HEK293 (cell line): ENCODE data around the gene NOX5.

Source experiments
- CTCF ChIP-seq: fragments of 450-650 bp; formaldehyde crosslinking; IDR thresholded peaks from 2 replicates; pipeline ENCODE4 v1.5.1; 2016; ENCODE audit warnings: missing biosample characterization, missing genetic modification characterization
- KLF7 ChIP-seq: fragments of 450-650 bp; formaldehyde crosslinking; IDR thresholded peaks from 2 replicates; pipeline ENCODE4 v1.5.1; 2016; ENCODE audit warnings: missing biosample characterization, missing genetic modification characterization, borderline replicate concordance
- KLF8 ChIP-seq: fragments of 450-650 bp; formaldehyde crosslinking; IDR thresholded peaks from 2 replicates; pipeline ENCODE4 v1.5.1; 2016; ENCODE audit warnings: missing biosample characterization, missing genetic modification characterization
- MEIS1 ChIP-seq: sonication (generic); formaldehyde crosslinking; IDR thresholded peaks from 2 replicates; pipeline ENCODE4 v1.8.1; 2022; ENCODE audit warnings: missing genetic modification reagents, mild to moderate bottlenecking, borderline replicate concordance
- PRDM1 ChIP-seq: fragments of 450-650 bp; formaldehyde crosslinking; IDR thresholded peaks from 2 replicates; pipeline ENCODE4; 2016; ENCODE audit warnings: missing biosample characterization, missing genetic modification characterization
- PRDM10 ChIP-seq: fragments of 450-650 bp; formaldehyde crosslinking; IDR thresholded peaks from 2 replicates; pipeline ENCODE4 v1.5.1; 2016; ENCODE audit warnings: missing biosample characterization, missing genetic modification characterization
- SALL2 ChIP-seq: fragments of 450-650 bp; formaldehyde crosslinking; IDR thresholded peaks from 2 replicates; pipeline ENCODE4 v1.5.0; 2017; ENCODE audit warnings: missing biosample characterization, mild to moderate bottlenecking, missing genetic modification characterization, borderline replicate concordance
- SP7 ChIP-seq: fragments of 450-650 bp; formaldehyde crosslinking; IDR thresholded peaks from 2 replicates; pipeline ENCODE4 v1.5.1; 2016; ENCODE audit warnings: missing biosample characterization, missing genetic modification characterization
- TCF7L2 ChIP-seq: IDR thresholded peaks from 2 replicates; pipeline ENCODE4 v1.6.1; 2011; ENCODE audit warnings: low read depth, mild to moderate bottlenecking, inconsistent platforms, low read length, moderate library complexity, borderline replicate concordance
- ZBTB48 ChIP-seq: fragments of 450-650 bp; formaldehyde crosslinking; IDR thresholded peaks from 2 replicates; pipeline ENCODE4 v1.5.1; 2016; ENCODE audit warnings: missing biosample characterization, missing genetic modification characterization
- ZBTB8A ChIP-seq: fragments of 450-650 bp; formaldehyde crosslinking; IDR thresholded peaks from 2 replicates; pipeline ENCODE4 v1.5.1; 2016; ENCODE audit warnings: missing biosample characterization, missing genetic modification characterization
- ZEB2 ChIP-seq: fragments of 450-650 bp; formaldehyde crosslinking; IDR thresholded peaks from 2 replicates; pipeline ENCODE4 v1.5.1; 2016; ENCODE audit warnings: missing biosample characterization, missing genetic modification characterization
- ZNF175 ChIP-seq: fragments of 450-650 bp; formaldehyde crosslinking; IDR thresholded peaks from 2 replicates; pipeline ENCODE4 v1.5.1; 2016; ENCODE audit warnings: missing biosample characterization, missing genetic modification characterization
- ZNF214 ChIP-seq: fragments of 450-650 bp; formaldehyde crosslinking; IDR thresholded peaks from 2 replicates; pipeline ENCODE4 v1.5.1; 2017; ENCODE audit warnings: missing biosample characterization, mild to moderate bottlenecking, missing genetic modification characterization, borderline replicate concordance
- ZNF223 ChIP-seq: fragments of 450-650 bp; formaldehyde crosslinking; IDR thresholded peaks from 2 replicates; pipeline ENCODE4 v1.5.1; 2016; ENCODE audit warnings: missing biosample characterization, missing genetic modification characterization
- ZNF280D ChIP-seq: fragments of 450-650 bp; formaldehyde crosslinking; IDR thresholded peaks from 2 replicates; pipeline ENCODE4 v1.5.1; 2016; ENCODE audit warnings: missing biosample characterization, missing genetic modification characterization
- ZNF302 ChIP-seq: fragments of 450-650 bp; formaldehyde crosslinking; IDR thresholded peaks from 2 replicates; pipeline ENCODE4 v1.5.1; 2016; ENCODE audit warnings: missing biosample characterization, missing genetic modification characterization, low read depth
- ZNF366 ChIP-seq: fragments of 450-650 bp; formaldehyde crosslinking; conservative IDR thresholded peaks from 2 replicates; pipeline ENCODE4 v1.5.1; 2016; ENCODE audit warnings: missing biosample characterization, missing genetic modification characterization
- ZNF48 ChIP-seq: fragments of 450-650 bp; formaldehyde crosslinking; IDR thresholded peaks from 2 replicates; pipeline ENCODE4 v1.5.1; 2016; ENCODE audit warnings: missing biosample characterization, missing genetic modification characterization
- ZNF513 ChIP-seq: fragments of 450-650 bp; IDR thresholded peaks from 2 replicates; pipeline ENCODE4 v1.5.1; 2018; ENCODE audit warnings: missing biosample characterization, missing genetic modification characterization
- ZNF521 ChIP-seq: fragments of 450-650 bp; formaldehyde crosslinking; IDR thresholded peaks from 2 replicates; pipeline ENCODE4 v1.5.1; 2017; ENCODE audit warnings: missing biosample characterization, mild to moderate bottlenecking, missing genetic modification characterization
- ZNF555 ChIP-seq: fragments of 450-650 bp; formaldehyde crosslinking; conservative IDR thresholded peaks from 2 replicates; pipeline ENCODE4 v1.5.1; 2017; ENCODE audit warnings: missing biosample characterization, mild to moderate bottlenecking, missing genetic modification characterization, inconsistent platforms
- ZNF571 ChIP-seq: fragments of 450-650 bp; formaldehyde crosslinking; IDR thresholded peaks from 2 replicates; pipeline ENCODE4 v1.5.0; 2017; ENCODE audit warnings: missing biosample characterization, missing genetic modification characterization
- ZNF580 ChIP-seq: fragments of 450-650 bp; formaldehyde crosslinking; IDR thresholded peaks from 2 replicates; pipeline ENCODE4 v1.5.1; 2016; ENCODE audit warnings: missing biosample characterization, missing genetic modification characterization
- ZNF626 ChIP-seq: fragments of 450-650 bp; sonication (Bioruptor Pico); formaldehyde crosslinking; IDR thresholded peaks from 2 replicates; pipeline ENCODE4 v1.5.1; 2018; ENCODE audit warnings: missing biosample characterization, missing genetic modification characterization, inconsistent platforms
- ZNF629 ChIP-seq: fragments of 450-650 bp; formaldehyde crosslinking; IDR thresholded peaks from 2 replicates; pipeline ENCODE4 v1.5.1; 2017; ENCODE audit warnings: missing biosample characterization, missing genetic modification characterization
- ZNF654 ChIP-seq: fragments of 450-650 bp; formaldehyde crosslinking; IDR thresholded peaks from 2 replicates; pipeline ENCODE4 v1.5.1; 2016; ENCODE audit warnings: low read depth, missing biosample characterization, missing genetic modification characterization
- ZNF670 ChIP-seq: fragments of 450-650 bp; formaldehyde crosslinking; IDR thresholded peaks from 2 replicates; pipeline ENCODE4 v1.5.1; 2016; ENCODE audit warnings: missing biosample characterization, missing genetic modification characterization, low read depth
- ZSCAN30 ChIP-seq: fragments of 450-650 bp; IDR thresholded peaks from 2 replicates; pipeline ENCODE4 v1.5.1; 2018; ENCODE audit warnings: missing biosample characterization, mild to moderate bottlenecking, missing genetic modification characterization, moderate library complexity

The NOX5 gene

GRCh38 chr15:69058830-69059556 lies 44.5 kb downstream of the NOX5 start (continued):
- no peak for TF ChIP-seq ZBTB48 (tag by site-specific recombination)
- peak; percentile 65 for TF ChIP-seq ZEB2
- TF ChIP-seq ZBTB8A (tag by site-specific recombination), result peak; percentile 73
- TF ChIP-seq ZNF580 (tag by site-specific recombination), result 0 out of 2 replicates have a peak, but pooled peaks have one; percentile 29
- peak; percentile 41; the same call in 1 of the 2 replicates for TF ChIP-seq ZNF629 (tag by site-specific recombination)
- TF ChIP-seq PRDM1, result peak; percentile 87
- no peak for TF ChIP-seq ZNF626 (tag by site-specific recombination)
- TF ChIP-seq ZNF302 (tag by site-specific recombination), result no peak
- TF ChIP-seq PRDM10 (tag by site-specific recombination), result 0 out of 2 replicates have a peak, but pooled peaks have one; percentile 17
- peak; percentile 99 for TF ChIP-seq ZNF654 (tag by site-specific recombination)
- peak; percentile 88 for TF ChIP-seq ZSCAN30 (tag by site-specific recombination)
- no peak for TF ChIP-seq SALL2 (tag by site-specific recombination)
- no peak for TF ChIP-seq ZNF366 (tag by site-specific recombination)
- no peak for TF ChIP-seq ZNF521 (tag by site-specific recombination)
- TF ChIP-seq ZNF214, result no peak
- TF ChIP-seq KLF7 (tag by site-specific recombination), result peak; percentile 90; the same call in 1 of the 2 replicates
- no peak for TF ChIP-seq ZNF555 (tag by site-specific recombination)
- TF ChIP-seq SP7 (tag by site-specific recombination), result peak; percentile 64; the same call in 1 of the 2 replicates
- TF ChIP-seq MEIS1 (CRISPR knock-in tag), result 0 out of 2 replicates have a peak, but pooled peaks have one; percentile 50
- 0 out of 2 replicates have a peak, but pooled peaks have one; percentile 25 for TF ChIP-seq KLF8 (tag by site-specific recombination)
- no peak for TF ChIP-seq TCF7L2
- no peak for TF ChIP-seq ZNF223 (tag by site-specific recombination)
- no peak for TF ChIP-seq ZNF571
- TF ChIP-seq ZNF48, result no peak
- TF ChIP-seq ZNF513 (tag by site-specific recombination), result no peak
- no peak for TF ChIP-seq ZNF175 (tag by site-specific recombination)
- TF ChIP-seq ZNF280D, result no peak
- TF ChIP-seq CTCF (tag by site-specific recombination), result peak; percentile 99
- no peak for TF ChIP-seq ZNF670 (tag by site-specific recombination)
